ENCODE measurements around the gene COQ4.

The COQ4 gene

GRCh38 chr9:128322404-128323211, at the start of gene COQ4, which contains the start of gene TRUB2:
TSS of gene COQ4 (plus strand) at chr9:128322839. CDS start at chr9:128322859, 20 bp downstream.
TSS of gene TRUB2 (minus strand) at chr9:128322447. CDS start at chr9:128322408, 39 bp downstream.
- H3K27me3 ChIP-seq (ENCODE audit: insufficient read depth, low read length, poor library complexity) = no peaks in the 10 kb centered on the region

GRCh38 chr9:128274245-128274644, 48.4 kb upstream of the COQ4 start:
- H4K20me1 ChIP-seq (ENCODE audit: insufficient read depth, low read length) = no peaks in the 10 kb centered on the region
- ATAC-seq (ENCODE audit: insufficient read depth, low read depth) (no peak), DNase-seq (no peak)
- H3K36me3 ChIP-seq (ENCODE audit: insufficient read depth, low read length) = peaks cover 21% of the 10 kb centered on the region
- no peak overlapping the region for H3K27ac ChIP-seq (ENCODE audit: low read length)
- H3K4me2 ChIP-seq (ENCODE audit: insufficient read depth, low read length) = peak overlapping the region; percentile 78; the same call in 1 of the 2 replicates
- H3K4me3 ChIP-seq (ENCODE audit: low read depth in 1 of 2, low read length in 2 of 2) = no peak overlapping the region
- H3K27me3 ChIP-seq (ENCODE audit: insufficient read depth, low read length, poor library complexity) = no peaks in the 10 kb centered on the region
- H3K79me2 ChIP-seq (ENCODE audit: insufficient read depth, low read length) = peaks cover 29% of the 10 kb centered on the region
- TF ChIP-seq CTCF (IDR thresholded peaks at IDR 0.05; ENCODE audit: borderline replicate concordance, extremely low read depth, low read length, poor library complexity, severe bottlenecking) = no peak
- no peak for TF ChIP-seq EZH2 (IDR thresholded peaks at IDR 0.05; ENCODE audit: borderline replicate concordance, low read depth, low read length, severe bottlenecking)
- H2AFZ ChIP-seq (ENCODE audit: low read depth, low read length) = no peak overlapping the region
- no peaks in the 10 kb centered on the region for H3K9me3 ChIP-seq (ENCODE audit: insufficient read depth, low read length, severe bottlenecking)
- peaks cover 32% of the 10 kb centered on the region for H3K4me1 ChIP-seq (ENCODE audit: insufficient read depth, low read length)
- H3K9ac ChIP-seq (ENCODE audit: low read depth, low read length) = peak overlapping the region; percentile 79; the same call in 1 of the 2 replicates

More at GRCh38 chr9:128322404-128323211, at the start of gene COQ4, which contains the start of gene TRUB2:
- ATAC-seq (ENCODE audit: insufficient read depth, low read depth) = peak; percentile 90
- H3K36me3 ChIP-seq (ENCODE audit: insufficient read depth, low read length) = peaks cover 23% of the 10 kb centered on the region
- H3K4me2 ChIP-seq (ENCODE audit: insufficient read depth, low read length) = peak within 1 kb of the TSS; percentile 68
- H3K4me1 ChIP-seq (ENCODE audit: insufficient read depth, low read length) = peaks cover 26% of the 10 kb centered on the region
- H4K20me1 ChIP-seq (ENCODE audit: insufficient read depth, low read length) = no peaks in the 10 kb centered on the region; the same call in 1 of the 2 replicates
- H3K4me3 ChIP-seq (ENCODE audit: low read depth in 1 of 2, low read length in 2 of 2) = peak within 1 kb of the TSS; percentile 74 to 80
- DNase-seq = peak; percentile 93
- no peaks in the 10 kb centered on the region for H3K9me3 ChIP-seq (ENCODE audit: insufficient read depth, low read length, severe bottlenecking)
- peak within 1 kb of the TSS; percentile 57 for H3K9ac ChIP-seq (ENCODE audit: low read depth, low read length)
- H2AFZ ChIP-seq (ENCODE audit: low read depth, low read length) = peak within 1 kb of the TSS; percentile 94
- peak within 1 kb of the TSS; percentile 95 for H3K27ac ChIP-seq (ENCODE audit: low read length)
- peaks cover 43% of the 10 kb centered on the region for H3K79me2 ChIP-seq (ENCODE audit: insufficient read depth, low read length)
- TF ChIP-seq CTCF (IDR thresholded peaks at IDR 0.05; ENCODE audit: borderline replicate concordance, extremely low read depth, low read length, poor library complexity, severe bottlenecking) = no peak
- no peak for TF ChIP-seq EZH2 (IDR thresholded peaks at IDR 0.05; ENCODE audit: borderline replicate concordance, low read depth, low read length, severe bottlenecking)

- no peak for TF ChIP-seq EZH2 (IDR thresholded peaks at IDR 0.05; ENCODE audit: borderline replicate concordance, low read depth, low read length, severe bottlenecking)
- no peak for TF ChIP-seq CTCF (IDR thresholded peaks at IDR 0.05; ENCODE audit: borderline replicate concordance, extremely low read depth, low read length, poor library complexity, severe bottlenecking)
- peak within 1 kb of the TSS; percentile 79 for H3K9ac ChIP-seq (ENCODE audit: low read depth, low read length)
- H3K9me3 ChIP-seq (ENCODE audit: insufficient read depth, low read length, severe bottlenecking) = no peaks in the 10 kb centered on the region
- ATAC-seq (ENCODE audit: insufficient read depth, low read depth) (peak; percentile 71), DNase-seq (no peak)
- H3K4me3 ChIP-seq (ENCODE audit: low read depth in 1 of 2, low read length in 2 of 2) = peak within 1 kb of the TSS; percentile 77 to 95
- H3K27ac ChIP-seq (ENCODE audit: low read length) = peak within 1 kb of the TSS; percentile 80
- H2AFZ ChIP-seq (ENCODE audit: low read depth, low read length) = peak within 1 kb of the TSS; percentile 90
- peak within 1 kb of the TSS; percentile 78 for H3K4me2 ChIP-seq (ENCODE audit: insufficient read depth, low read length)
- H3K4me1 ChIP-seq (ENCODE audit: insufficient read depth, low read length) = peaks cover 32% of the 10 kb centered on the region
- H4K20me1 ChIP-seq (ENCODE audit: insufficient read depth, low read length) = no peaks in the 10 kb centered on the region
- H3K79me2 ChIP-seq (ENCODE audit: insufficient read depth, low read length) = peaks cover 29% of the 10 kb centered on the region
- H3K36me3 ChIP-seq (ENCODE audit: insufficient read depth, low read length) = peaks cover 21% of the 10 kb centered on the region
- no peaks in the 10 kb centered on the region for H3K27me3 ChIP-seq (ENCODE audit: insufficient read depth, low read length, poor library complexity)
Measured at GRCh38 chr9:128275198-128276007, 47.2 kb upstream of the COQ4 start, which contains the start of gene GOLGA2. TSS of gene GOLGA2 (minus strand) at chr9:128276007. CDS start at chr9:128275976, 31 bp downstream.
